Cerebellar nuclear complex (tissue), 1 donor: Measurements from ENCODE around the gene ETFDH.
"Not testable (repeated sequence)": the region's sequence is repeated elsewhere in the genome, so short reads cannot be mapped to it uniquely, and the experiment has no call there.

Experiments
- DNase-seq, 2 experiments: peaks; one replicate each; lab custom pipeline; 2025; lab: John Stamatoyannopoulos, UW

ETFDH gene

GRCh38 chr4:158678767-158679166 lies 6.7 kb downstream of the ETFDH start:
- DNase-seq, result no peak

DNA sequence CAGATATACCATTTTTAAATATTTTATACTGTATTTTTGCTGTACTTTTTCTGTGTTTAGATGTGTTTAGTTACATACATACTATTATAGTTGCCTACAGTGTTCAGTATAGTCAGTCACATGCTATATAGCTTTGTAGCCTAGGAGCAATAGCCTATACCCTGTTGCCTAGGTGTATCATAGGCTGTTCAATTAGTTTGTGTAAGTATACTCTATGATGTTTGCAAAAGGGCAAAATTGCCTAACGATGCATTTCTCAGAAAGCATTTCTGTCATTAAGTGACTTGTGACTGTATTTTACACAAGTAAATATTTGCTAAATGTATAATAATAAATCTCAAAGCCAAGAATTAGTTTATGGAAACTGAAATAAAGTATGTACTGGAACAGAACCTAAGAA lies 9.5 kb downstream of the ETFDH start:
- no peak for DNase-seq

GRCh38 chr4:158682066-158682465 lies 10.0 kb downstream of the ETFDH start:
- DNase-seq, result no peak

DNA sequence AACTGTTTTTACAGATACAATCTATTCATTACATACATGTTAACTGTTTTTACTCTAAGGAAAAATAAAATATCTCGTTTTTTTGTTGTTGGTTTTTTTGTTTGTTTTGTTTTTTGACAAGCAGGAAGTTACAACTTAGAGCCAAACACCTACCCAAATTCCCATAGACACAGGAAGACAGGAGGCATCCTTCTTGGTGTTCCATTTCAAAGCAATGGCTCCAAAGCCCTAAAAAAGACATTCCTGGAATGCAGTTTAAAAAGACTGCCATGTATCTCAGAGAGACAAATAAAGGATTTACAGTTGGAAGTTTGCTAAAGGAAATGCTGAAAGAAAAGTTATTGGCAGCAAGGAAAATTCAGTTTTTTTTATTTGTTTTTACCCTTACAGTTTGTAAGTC lies 16.7 kb downstream of the ETFDH start:
- DNase-seq, result no peak

- no peak for DNase-seq
Measured at GRCh38 chr4:158704274-158704673, 32.2 kb downstream of the ETFDH start.

DNA sequence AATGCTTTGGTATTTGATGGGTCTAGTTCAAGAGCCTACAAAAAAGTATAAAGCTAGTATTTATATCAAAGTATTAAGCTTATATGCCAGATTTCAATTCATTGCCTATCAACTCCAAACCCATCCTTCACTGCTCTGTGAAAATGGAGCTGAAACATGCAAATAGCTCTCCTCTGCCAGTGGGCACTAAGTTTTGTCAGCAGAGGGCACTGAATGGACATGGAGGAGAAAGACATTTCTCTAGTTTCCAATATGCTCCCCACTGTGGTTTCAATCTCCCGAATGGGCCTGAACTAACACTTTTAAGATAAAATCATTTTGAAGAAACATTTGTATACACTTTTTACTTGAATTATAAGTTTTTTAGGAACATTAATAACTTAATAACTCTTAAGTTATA lies 38.7 kb downstream of the ETFDH start:
- no peak for DNase-seq

- DNase-seq, result not testable (repeated sequence)
Measured at GRCh38 chr4:158712622-158713021, 40.5 kb downstream of the ETFDH start.

- no peak for DNase-seq
Measured at GRCh38 chr4:158714937-158715336, 42.8 kb downstream of the ETFDH start.

DNA sequence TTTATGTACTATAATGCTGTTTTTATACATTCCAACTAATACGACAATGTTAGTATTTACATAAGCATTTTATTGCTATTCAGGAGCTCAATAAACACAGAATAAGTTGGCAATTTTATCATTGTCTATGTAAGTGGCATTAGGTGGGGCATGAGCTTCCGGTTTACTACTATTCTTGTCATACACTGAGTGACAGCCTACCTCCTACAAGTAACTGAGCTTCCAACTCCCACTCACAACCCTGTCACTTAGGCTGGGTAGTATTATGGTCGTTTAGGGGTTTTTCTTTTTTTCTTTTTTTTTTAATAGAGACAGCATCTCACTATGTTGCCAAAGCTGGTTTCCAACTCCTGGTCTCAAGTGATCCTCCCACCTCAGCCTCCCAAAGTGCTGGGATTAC lies 43.7 kb downstream of the ETFDH start:
- DNase-seq, result no peak

DNA sequence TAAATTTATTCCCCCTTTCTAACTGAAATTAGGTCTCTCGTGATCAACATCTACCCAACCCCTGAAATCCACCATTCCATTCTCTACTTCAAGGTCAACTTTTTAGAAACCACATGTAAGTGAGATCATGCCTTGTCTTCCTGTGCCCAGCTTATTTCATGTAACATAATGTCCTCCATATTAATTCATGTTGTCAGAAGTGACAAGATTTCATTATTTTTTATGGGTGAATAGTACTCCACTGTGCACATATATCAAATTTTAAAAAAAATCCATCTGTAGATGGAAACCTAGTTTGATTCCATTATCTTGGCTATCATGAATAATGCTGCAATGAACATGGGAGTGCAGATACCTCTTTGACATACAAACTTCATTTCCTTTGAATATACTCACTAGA lies 49.6 kb downstream of the ETFDH start:
- DNase-seq, result no peak

DNA sequence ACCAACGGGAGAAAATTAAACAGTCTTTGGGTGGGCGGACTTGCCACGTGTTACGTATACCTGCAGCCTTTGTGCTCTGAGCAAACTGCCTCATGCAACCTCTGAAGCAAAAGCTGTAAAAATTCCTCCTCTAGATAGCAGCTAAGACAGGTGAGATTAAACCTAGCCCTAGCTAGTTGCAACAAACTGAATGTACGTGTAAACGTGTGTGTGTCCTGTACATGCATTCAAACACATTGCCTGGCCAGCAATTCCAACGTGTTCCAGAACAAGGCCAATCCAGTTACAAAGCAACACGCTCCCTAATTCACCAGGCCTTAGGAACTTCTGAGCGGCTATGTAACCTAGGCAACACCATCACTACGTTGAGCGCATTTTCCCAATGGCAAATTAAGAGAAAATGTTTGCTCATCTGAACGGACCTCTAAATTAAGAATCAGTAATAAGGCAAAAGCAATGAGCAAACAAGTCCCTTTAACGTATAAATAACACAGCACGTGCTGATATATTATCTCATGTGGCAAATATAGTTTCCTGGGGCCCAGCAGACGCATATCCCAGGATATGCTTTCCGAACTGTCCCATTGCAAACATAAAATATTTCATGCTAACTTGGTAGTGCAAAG lies 50.3 kb downstream of the ETFDH start:
- no peak for DNase-seq

GRCh38 chr4:158722917-158723793 lies 51.1 kb downstream of the ETFDH start, which contains the start of gene PPID:
Gene PPID (minus strand): TSS chr4:158723396. CDS start chr4:158723288, 108 bp downstream.
- peak in 1 of 2 experiments; percentile 38 for DNase-seq

DNA sequence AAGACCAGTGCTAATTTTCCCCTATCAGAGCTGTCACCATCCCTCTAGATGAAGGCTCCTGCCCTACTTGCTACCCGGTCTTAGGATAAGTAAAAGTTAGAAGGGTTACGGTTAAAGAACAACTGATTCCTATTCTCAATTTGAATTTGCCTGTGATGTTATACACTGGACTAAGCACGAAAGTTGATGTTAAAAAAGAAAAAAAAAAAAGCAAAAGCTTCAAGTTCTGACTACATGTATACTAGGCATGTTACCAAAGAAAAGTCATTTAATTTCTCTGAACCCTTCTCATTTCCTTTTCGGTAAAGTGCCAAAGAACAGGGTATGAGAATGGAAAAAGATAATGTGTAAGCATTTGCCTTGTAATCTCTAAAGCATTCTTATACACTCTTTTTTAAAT lies 52.5 kb downstream of the ETFDH start:
- no peak for DNase-seq

GRCh38 chr4:158726633-158727032 lies 54.5 kb downstream of the ETFDH start:
- DNase-seq, result no peak

DNA sequence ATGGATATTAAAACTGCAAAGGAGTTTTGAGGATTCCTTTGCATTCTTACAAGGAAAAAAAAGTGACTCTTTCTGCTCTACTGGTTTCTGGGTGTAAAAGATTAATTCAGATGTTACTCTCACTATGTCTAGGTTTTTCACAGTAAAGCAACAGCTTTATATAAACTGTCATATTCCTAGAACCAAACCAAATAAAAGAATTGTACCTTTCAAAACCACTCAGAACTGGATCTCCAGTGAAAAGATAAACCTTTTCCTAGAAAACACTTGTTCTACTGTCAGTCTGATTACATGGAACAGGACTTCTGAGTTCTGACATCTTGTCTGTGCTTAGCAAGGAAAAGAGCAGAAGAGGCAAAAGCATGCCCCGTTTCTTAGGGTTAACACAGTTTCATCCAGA lies 56.1 kb downstream of the ETFDH start:
- DNase-seq, result no peak

DNA sequence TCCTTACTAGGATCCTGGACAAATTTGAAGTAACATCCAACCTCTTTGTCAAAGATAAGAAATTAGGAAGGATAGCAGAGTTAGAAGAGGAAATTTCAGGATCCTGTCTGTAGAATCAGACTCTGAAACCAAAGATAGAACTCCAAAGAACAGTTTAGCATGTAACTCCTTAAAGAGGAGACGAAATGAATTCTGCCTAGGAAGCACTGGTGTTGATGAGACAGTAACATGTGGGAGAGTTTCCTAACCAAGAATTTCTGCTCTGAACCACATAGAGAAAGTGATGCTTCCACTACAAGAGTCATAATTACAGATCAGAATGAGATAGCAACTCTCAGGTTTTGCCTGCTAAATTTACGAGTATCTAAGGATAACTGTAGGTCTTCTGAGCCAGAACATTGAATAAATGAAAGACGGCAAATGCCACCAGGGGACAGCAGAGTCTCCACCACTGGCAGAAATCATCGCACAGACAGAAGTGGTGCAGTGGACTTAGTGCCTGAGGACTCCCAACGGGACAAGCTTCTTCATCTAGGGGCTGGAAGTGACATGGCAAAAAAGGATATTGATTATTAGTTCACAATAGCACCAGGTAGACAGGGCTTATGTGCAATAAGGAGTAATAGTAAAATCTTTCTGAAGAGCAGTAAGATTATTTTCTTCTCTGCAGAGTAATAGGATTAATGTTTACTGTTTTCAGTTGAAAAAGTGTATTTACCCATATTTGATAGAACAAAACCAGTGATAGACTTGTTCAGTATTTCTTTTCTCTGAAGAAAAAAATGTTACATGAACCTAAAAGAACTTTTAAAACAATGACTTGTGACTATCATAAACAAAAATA lies 57.8 kb downstream of the ETFDH start:
- no peak for DNase-seq

- DNase-seq, result no peak
Measured at GRCh38 chr4:158738866-158739265, 66.8 kb downstream of the ETFDH start.

GRCh38 chr4:158739600-158739999 lies 67.5 kb downstream of the ETFDH start:
- DNase-seq, result no peak

- DNase-seq, result no peak
Measured at GRCh38 chr4:158741326-158742021, 69.4 kb downstream of the ETFDH start.

DNA sequence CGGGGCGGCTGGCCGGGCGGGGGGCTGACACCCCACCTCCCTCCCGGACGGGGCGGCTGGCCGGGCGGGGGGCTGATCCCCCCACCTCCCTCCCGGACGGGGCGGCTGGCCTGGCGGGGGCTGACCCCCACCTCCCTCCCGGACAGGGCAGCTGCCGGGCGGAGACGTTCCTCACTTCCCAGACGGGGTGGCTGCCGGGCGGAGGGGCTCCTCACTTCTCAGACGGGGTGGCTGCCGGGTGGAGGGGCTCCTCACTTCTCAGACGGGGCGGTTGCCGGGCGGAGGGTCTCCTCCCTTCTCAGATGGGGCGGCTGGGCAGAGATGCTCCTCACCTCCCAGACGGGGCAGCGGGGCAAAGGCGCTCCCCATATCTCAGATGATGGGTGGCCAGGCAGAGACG lies 74.4 kb downstream of the ETFDH start:
- DNase-seq, result not testable (repeated sequence)

DNA sequence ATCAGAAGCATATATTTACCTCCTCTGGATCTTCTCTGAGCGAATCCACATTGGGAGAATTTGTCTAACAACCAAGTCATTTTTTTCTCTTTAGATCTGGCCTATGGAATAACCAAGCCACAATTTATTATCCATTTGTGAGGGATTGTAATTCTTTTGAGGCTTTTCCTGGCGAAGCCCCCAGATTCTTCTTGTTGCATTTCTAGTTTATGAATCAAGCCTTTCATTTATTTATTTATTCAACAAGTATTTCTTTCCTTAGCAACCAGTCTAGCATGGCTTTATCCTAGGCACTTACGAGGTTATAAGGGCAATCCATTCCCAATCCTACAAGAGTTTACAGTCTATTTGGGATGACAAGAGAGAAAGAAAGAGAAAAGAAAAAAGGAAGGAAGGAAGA lies 78.3 kb downstream of the ETFDH start:
- no peak for DNase-seq
